Astrocyte (in vitro differentiated cells and primary cell): ENCODE results near the gene LGI2.

Source experiments
- CTCF ChIP-seq: IDR thresholded peaks from 2 replicates; pipeline ENCODE4 v1.5.1; 2011; ENCODE audit warnings: low read depth, mild to moderate bottlenecking, inconsistent platforms, low read length, moderate library complexity; ENCODE audit not compliant: insufficient read depth
- EZH2 ChIP-seq: IDR thresholded peaks from 2 replicates; pipeline ENCODE4 v1.6.1; 2012; ENCODE audit warnings: mild to moderate bottlenecking, low read length, inconsistent platforms; ENCODE audit not compliant: insufficient read depth

- TF ChIP-seq CTCF = no peak
- TF ChIP-seq EZH2 = no peak
Measured at GRCh38 chr4:25007598-25007997, 23.1 kb downstream of the LGI2 start.
